ENCODE measurements around the gene DTD1.

The DTD1 gene

DNA sequence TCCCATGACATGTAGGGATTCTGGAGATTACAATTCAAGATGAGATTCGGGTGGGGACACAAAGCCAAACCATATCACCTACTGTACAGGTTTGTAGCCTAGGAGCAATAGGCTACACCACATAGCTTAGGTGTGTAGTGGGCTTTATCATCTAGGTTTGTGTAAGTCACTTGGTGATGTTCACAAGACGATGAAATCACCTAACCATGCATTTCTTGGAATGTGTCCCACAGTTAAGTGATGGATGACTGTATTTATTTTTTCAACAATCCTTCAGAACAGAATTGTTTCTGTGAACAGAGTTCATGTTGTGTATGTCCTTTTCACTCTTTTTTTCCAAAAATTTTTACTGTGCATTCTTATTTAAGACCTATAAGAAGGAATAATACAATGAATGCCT, 76.1 kb downstream of the DTD1 start:
- DNase-seq (ENCODE audit: low spot score) = no peak

DNA sequence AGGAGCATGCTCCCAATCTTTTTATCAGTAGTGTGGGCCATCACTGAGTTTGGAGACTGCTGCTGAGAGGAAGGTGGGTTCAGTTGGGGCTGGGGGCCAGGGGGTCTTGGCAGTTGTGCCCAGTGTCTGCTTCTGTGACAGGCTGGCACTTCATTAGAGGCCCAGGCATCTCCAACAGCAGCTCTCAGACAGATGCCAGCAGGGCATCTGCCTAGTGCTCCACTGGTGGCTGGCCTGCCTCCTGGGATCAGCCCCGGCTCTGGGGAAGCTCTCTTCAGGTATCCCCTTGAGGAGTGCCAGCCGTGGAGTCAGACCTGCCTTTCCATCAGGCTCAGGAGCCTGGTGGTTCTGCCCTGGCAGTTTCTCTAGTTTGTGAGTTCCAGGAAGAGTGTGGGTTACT, 77.3 kb downstream of the DTD1 start:
- no peak for DNase-seq (ENCODE audit: low spot score)

DNA sequence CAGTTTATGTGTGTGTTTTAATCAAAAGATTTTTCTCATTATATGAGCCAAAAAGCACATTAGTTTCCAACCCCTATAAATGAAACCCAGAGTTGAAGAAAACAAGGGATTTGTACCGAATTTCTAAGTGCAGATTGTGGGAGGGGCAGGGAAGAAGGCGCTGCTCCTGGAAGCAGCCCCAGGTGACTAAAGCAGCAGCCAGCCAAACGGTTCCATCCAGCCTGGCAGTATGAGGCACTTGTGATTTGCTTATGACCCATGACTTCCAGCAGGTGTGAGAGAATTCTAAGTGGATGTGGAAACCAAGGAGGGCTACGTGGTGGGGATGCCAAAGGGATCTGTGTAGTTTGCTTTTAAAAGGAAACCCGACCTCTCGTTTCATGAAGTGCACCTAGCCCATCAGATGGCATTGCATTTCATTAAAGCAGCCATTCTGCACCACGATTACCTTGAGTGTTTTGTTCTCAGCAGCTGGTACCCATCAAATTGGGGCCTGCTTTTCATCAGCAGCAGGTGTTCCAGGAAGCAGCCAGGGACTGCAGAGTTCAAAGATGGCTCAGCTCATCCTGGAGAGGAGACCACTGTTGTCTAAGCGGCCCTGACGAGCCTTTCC, 79.1 kb downstream of the DTD1 start:
- DNase-seq (ENCODE audit: low spot score) = no peak

DNA sequence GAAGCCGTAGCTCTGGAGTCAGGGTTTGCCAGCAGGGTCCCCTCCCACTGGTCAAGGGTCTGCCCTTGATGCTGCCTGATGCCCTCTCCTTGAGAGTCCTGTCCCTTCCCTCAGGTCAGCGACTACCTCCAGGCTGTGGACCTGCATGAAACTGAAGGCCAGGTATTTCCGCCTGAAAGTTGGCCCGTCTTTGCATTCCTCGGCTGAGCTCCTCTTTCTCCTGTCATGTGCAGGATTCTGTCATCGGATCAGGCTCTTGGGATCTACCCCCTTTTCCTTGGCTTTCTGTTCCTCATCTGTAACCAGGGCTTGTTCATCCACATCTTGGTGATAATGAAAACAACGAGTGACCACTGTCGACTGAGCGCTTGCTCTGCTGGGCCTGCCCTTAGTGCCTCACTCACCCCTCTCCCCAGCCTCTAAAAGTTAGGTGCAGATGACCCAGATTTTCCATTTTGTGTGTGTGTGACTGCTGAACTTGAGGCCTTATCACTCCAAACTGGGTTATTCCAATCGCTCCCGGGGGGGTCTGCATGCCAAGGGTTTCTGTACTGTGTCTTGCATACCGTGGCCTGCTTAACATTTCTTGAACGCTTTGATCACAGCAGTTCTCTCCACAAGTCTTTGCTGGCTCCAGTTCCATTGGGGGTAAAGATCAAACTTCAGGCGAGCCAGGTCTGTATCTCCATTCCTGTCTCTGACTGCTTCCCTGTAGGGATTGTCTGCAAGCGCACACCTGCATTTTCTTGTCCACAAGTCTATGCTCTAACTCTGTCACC, 81.6 kb downstream of the DTD1 start:
- DNase-seq (ENCODE audit: low spot score) = no peak

DNA sequence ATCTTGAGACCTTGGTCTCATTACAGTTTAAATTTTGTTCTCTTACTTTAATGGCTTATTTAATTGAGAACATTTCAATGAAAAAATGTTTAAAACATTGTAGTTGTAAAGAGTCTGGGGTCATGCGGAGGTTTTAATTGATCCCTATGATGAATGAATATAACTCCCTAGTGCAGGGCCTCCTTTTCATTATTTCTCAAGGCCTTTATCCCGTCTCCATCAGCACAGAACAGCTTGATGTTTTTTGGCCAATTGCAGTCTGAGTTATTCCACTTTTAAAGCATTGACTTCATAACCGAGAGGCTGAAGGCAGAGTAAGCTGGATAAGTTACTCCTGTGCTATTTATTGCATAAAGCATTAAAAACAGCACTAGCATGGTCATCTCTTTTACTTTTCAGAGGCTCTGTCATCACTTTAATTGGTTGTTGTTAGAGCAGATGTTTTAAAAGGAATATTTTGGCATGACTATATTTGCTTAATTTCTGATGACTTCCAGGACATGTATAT, 83.4 kb downstream of the DTD1 start:
- no peak for DNase-seq (ENCODE audit: low spot score)

DNA sequence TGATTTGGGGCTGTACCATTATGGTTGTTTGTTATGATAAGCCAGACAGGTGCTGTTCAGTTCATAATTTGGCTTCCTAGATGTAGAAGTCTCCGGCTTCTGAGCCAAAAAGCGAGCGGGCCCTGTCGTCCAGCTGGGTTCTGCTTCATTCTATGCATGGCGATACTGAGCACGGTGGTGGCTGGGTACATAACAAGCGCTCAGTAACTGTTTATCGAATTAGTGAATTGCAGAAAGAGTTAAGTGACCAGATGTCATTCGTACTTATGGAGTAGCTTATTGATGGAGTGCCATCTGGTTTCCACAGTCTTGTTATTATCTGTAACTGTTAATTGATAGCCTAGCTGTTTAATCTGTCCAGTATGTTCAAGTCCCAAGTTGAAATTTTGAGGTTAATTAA, 85.0 kb downstream of the DTD1 start:
- no peak for DNase-seq (ENCODE audit: low spot score)

DNA sequence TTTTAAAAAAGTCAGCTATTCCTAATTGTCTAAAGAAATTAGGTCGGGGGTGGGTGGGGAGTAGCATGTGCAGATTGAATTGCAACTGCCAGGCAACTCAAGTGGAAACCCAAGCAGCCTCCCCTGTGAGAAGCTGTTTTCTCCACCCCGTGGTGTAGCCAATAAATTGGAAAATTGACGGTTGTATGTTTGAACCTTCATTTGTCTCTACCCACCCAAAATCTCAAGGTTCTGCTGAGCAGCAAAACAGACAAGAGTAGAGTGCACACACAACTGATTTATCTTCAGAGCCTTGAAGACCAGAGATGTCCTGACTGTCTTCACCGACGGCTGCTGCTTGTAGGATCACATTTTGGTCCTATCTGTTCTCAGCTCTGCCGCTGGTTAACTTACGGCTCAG, 88.5 kb downstream of the DTD1 start:
- DNase-seq (ENCODE audit: low spot score) = no peak

DNA sequence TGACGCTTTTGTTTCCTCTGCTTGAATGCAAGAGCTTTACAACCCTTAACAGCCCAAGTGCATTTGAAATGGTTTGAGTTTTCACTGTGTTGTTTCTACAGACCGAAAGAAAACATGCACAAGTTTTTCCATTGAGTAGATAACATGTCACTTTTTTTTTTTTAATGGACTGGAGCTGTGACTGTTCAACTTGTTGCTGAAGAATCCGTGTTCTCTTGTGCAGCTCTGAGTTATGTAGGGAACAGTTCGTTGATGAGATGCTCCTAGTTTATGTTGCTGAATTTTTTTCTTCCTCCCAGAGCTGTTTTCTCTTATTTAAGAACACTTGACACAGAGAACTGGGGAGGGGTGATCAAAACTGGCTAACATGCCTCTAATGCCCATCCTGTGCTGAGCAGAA, 89.3 kb downstream of the DTD1 start:
- no peak for DNase-seq (ENCODE audit: low spot score)

DNA sequence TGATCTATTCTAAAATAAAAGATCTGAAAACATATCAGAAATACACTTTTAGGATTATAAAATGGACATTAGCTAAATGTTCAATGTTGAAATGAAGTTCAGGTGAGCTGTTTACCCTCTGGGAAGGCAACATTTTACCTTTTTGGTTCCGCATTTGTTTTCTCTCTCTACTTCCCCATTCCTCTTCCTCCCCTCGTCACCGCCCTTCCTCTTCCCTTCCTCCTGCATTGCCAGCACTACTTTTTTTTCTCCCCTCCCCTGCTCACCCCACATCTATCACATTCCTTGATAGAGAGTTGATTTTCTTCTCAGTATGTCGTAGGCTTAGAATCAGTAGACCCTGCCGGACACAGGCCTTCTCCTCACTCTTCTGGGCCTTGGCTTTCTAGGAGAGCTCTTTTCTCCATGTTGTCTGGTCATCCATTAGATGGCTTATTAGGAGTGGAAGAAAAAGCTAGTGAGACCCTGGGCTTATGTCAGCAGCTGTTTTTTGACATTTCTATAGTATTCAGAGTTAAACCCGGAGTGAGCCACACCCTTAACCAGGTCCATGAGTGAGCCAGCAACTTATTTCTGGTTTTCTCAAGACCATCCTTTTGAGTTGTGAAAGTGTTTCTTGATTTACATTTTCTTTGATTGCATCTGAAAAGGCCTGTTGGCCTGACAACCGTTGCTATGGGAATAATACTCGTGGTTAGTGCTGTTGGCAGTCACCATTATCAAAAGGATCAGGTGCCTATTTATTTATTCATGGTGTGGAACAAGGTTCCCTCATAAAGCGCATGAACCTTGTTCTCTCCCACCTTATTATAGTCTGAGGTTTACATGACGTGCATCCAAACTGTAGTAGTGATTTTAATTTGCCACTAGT, 90.9 kb downstream of the DTD1 start:
- DNase-seq (ENCODE audit: low spot score) = peak; percentile 30

DNA sequence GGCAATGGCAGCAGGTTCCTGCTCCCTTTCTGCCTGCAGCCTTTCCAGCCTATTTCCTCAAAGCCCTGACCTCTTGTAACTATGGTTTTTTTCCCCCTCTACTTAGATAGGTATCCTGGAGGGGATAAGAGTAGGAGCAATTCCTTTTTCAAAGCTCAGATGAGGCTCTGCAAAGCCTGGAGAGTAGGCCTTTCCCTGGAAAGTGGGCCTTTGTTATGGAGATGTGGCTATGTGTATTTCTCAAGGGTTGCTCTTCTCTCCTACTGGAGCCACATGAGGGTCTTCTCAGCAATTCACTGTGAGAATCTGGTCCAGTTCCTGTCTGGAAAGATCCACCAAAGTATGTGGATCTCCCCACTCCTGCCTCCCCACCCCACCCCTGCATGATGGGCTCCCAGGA, 96.0 kb downstream of the DTD1 start:
- DNase-seq (ENCODE audit: low spot score) = no peak

DNA sequence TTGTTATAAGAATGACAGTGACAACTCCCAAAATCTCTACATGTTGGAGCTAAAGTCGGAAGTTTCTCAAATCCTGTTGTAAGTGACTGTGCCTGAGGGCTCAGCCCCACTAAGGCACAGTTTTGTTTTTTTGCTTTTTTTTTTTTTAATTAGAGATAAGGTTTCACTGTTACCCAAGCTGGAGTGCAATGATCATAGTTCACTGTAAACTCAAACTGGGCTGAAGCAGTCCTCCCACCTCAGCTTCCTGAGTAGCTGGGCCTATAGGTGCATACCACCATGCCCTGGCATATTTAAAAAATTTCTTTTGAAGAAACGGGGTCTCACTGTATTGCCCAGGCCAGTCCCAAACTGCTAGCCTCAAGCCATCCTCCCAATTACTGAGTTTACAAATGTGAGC, 96.9 kb downstream of the DTD1 start:
- DNase-seq (ENCODE audit: low spot score) = no peak

DNA sequence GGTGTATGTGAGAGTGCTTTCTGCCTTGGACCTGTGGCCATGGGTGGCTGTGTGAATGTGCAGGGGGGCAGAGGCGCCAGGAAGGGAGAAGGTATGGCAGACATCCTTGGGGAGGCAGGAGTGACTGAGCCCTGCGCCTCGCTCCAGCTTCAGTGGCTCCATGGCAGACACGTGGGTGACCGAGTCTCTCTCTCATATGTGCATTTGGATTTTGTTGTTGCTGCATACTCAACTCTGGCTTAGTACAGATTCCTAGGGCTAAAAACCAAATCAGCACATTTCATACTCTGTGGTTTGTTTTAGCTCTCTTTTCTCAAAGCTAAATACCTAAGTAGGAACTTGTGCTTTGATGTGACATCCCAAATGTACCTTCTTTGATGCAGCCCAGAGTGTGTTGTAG, 97.6 kb downstream of the DTD1 start:
- DNase-seq (ENCODE audit: low spot score) = no peak

DNA sequence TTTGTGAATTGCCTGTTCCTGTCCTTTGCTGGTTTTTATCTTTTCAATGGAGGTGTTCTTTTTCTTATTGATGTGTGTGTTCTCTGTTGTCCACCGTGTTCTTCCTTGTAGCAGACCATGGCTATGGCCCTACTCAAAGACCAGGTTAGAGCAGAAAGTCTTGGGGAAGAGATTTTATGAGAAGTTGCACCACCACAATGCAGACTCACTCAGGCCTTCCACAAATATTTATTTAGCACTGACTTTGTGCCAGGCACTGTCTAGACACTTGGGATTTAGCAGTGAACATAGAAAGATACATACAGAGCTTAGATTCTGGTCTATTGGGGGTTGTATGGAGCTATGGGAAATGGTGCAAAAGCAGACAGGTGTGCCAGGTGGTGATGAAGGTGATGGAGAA, 98.8 kb downstream of the DTD1 start:
- DNase-seq (ENCODE audit: low spot score) = no peak

DNA sequence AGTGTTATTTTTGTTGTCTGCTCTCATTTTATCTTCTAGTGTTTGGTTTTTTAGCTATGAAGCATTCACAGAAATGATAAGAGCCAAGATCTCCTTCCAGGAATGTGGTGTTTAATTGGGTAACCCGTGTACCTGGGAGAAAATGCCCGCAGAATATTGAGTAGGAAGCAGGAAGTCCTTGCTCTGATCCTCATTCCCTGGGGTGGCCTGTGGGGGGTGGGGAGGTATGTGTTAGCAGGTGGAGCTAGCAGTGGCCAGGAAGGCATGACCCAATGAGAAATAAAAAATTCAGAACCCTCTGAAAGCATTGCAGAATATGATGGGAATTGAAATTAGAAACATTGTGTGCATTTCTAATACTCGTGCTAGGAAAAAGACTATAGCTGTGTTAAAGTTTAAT, 100.8 kb downstream of the DTD1 start:
- DNase-seq (ENCODE audit: low spot score) = no peak

DNA sequence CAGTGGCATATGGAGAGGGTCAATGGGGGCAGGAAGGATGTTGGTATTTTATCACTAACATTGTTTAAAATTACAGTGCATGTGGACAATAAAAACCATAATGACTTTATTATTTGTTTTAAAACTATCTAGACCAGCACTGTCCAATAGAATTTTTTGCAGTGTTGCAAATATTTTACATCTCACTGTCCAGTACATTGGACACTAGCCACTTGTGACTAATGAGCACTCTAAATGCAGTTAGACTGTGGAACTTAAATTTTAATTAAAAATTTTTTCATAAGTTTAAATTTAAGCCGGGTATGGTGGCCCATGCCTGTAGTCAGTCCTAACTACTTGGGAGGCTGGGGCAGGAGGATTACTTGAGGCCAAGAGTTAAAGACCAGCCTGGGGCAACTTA, 101.7 kb downstream of the DTD1 start:
- no peak for DNase-seq (ENCODE audit: low spot score)

DNA sequence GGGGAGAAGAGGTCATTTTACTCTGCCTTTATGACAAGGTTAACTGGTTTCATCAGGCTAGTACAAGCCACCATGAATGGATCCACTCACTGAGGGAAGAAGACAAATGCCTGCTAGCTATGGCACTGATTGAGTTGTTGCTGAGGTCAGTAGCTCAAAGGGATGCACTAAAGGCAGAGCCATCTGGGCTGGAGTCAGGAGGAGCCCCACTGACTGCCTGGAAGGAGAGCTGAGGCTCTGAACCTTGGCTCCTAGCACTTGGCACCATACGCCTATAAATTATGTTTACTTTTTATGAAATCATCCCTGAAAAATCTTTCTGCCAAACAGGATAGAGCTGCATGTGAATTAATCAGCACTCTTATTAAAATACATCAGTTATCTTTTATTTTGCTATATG, 104.6 kb downstream of the DTD1 start:
- no peak for DNase-seq (ENCODE audit: low spot score)

DNA sequence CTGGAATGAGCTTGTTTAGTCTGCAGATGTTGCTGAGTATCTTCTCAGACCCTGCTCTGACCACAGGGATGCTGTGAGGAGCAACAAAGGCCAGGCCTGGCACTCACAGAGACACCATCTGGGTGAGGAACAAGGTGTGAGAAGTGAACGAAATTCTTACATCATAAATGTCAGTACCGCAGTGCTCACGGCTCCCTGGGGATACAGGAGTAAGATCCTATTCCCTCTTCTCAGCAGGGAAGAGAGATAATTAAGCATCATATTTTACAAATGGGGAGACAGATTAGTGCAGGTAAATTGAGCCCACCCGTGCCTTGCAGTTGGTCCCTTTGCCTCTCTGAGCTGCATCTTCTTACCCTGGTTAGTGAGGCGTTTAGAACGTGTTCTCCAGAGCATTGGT, 106.2 kb downstream of the DTD1 start:
- DNase-seq (ENCODE audit: low spot score) = no peak

DNA sequence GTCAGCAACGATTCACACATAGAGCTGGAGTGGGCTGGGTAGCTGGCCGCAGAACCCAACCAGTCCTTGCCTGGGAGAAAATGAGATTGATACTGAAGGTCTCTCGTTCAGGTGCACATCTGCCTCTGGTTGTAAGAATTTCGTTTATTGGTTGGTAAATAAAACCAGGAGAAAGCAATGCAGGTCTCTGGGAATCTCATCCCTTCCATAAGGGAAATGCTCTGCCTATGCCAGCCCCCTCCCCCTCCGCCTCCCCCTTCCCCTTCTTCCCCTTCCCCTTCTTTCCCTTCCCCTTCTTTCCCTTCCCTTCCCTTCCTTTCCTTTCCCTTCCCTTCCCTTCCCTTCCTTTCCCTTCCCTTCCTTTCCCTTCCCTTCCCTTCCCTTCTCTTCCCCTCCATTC, 107.3 kb downstream of the DTD1 start:
- DNase-seq (ENCODE audit: low spot score) = no peak

DNA sequence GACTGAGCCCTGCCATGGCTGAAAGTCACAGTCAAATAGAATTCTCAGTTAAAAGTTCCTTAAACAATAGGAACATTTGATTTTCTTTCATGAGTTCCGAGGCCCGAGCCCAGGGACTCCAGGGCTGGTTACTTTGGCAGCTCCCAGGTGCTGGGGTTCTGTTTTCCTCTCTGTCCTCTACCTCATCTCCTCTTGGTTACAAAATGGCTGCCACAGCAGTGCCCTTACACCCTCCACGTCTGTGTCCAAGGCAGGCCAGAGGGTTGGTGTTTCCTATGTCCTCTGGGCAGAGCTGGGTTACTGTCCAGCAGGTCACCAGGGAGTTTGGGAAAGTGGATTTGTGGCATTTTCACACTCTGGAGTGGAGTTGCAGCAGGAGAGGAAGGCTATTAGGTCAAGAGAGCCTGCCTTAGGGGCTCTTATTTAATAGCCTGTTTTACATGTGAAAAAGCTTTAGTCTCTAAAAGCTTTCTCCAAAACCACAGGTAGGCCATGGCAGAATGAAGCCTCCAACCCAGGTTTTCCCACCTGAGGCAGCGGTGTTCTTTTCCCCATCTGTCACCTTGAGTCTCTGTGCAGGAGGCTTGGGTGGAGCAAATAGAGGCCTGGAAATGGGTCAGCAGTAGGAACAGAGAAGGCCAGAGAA, 111.0 kb downstream of the DTD1 start:
- no peak for DNase-seq (ENCODE audit: low spot score)

DNA sequence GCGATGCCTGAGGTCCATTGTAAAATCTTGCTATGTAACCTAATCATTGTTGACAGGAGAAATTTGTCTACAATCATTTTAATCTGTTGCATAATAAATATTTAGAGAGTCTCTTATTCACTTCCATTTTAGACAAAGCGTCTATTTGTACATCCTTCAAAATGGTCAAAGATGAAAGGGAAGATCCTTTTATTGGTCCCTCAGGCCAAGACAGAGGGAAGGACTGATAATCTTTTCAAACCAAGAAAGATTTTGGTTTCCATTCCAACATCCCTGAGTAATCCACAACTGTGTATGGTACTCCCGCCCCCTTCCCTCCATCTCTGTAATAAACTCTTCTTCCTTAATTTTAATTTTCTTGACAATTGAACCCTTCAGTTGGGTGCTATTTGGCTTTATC, 114.1 kb downstream of the DTD1 start:
- DNase-seq (ENCODE audit: low spot score) = no peak

DNA sequence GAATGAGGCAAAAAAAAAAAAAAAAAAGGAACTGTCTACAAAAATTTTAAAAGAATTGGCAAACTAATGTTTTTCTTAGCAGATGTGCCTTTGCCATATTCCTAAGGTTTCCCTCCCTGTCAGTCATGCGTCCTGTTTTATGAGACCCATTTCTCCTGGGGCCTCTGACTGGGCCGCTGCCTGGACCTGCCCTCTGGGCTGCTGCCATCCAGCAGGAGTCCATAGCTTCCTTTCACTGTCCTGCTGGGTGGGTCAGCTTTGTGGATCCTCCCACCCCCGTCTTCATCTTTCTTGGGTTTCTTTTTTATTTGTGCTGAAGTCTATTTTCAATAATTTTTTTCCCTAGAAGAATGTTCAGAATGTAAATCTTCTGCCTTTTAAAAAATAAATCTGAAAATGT, 114.9 kb downstream of the DTD1 start:
- DNase-seq (ENCODE audit: low spot score) = no peak

DNA sequence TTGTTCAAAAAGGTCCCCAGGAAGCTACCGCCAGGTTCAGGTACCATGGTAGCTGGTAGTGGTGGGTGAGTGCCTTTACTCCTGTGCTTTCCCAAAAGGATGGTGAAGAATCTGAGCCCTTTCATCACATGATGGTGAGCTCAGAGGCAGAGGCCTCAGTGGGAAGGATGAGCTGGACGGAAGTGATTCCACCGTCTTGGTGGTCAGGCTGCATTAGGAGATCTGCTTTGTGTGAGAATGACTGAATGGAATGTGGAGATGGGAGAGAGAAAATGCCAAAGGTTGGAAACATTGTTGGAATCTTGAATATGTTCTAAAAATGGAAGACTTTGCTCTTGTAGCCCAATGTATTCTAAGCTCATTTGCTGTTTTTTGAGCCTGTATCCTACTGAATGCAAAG, 117.6 kb downstream of the DTD1 start:
- DNase-seq (ENCODE audit: low spot score) = no peak

Data from globus pallidus (tissue), 1 donor.